ENCODE results near the gene PARD3.

Gene PARD3

DNA sequence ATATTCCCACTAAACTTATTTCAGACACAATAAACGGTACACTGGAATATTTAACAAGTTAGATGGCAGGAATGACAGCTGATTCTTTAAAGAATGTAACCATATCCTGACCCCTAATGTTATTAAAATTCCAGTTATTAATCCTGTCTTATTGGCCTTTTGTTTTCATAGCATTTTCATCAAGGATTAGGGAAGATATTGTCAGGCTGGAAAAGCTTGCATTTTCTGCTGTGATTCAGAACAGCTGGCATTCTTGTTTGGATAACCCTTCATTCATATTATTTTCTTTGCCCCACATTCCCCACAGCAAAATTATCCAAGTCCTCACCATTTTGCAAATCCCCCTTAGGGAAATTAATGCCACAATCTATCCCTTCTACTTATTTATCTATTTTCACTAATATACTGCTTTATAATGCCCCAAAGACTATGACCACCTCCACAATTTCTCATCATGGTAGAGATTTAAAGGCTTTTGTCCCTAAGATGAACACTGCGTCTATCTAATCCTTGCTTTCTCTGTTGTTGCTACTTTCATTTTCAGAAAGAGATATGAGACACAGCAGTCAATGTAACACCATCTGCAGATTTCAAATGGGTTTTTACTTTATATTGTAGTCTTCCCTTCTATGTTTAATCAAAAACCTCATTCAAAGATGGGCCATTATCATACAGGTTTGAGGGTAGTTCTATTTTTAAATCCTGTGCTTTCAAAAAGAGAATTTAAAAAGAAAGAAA is 475.1 kb downstream of the PARD3 start:
- no peak overlapping the region for H3K4me2 ChIP-seq (ENCODE audit: low read length)
- no peaks in the 10 kb centered on the region for H3K9me3 ChIP-seq (ENCODE audit: control insufficient read depth, insufficient read depth, low read length)
- H3K4me1 ChIP-seq (ENCODE audit: control insufficient read depth, low read length), result no peaks in the 10 kb centered on the region

DNA sequence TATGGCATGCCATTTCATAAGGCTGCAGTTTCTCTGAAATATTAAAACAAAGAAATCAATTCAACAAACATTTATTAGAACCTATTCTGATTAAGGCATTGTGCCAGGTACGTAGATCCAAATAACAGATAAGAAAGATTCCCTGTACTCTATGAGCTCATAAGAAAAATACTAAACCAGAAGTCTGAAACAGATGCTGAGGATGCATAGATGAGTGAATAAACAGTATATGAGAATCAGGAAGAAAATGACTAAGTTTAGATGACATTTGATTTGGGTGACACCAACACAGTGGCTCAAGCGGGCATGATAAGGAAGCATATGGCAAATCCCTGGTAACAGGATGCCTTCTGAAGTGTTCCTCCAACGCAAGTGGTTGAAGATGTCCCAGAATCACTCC is 477.2 kb downstream of the PARD3 start:
- Histone ChIP-seq H3F3A (ENCODE audit: control insufficient read depth, insufficient read depth) (no peaks in the 10 kb centered on the region), H3K27me3 (ENCODE audit: control insufficient read depth, low read length) (0 out of 2 replicates have a peak, but pooled peaks cover 3% of the 10 kb centered on the region), H3K36me3 (ENCODE audit: control insufficient read depth, low read length) (no peaks in the 10 kb centered on the region), H3K4me1 (ENCODE audit: control insufficient read depth, low read length) (no peaks in the 10 kb centered on the region), H3K9me2 (replicated peaks; ENCODE audit: control insufficient read depth, low read length) (no peaks in the 10 kb centered on the region), H3K9me3 (ENCODE audit: control insufficient read depth, insufficient read depth, low read length) (no peaks in the 10 kb centered on the region), H3K4me3 (ENCODE audit: low read length) (no peak overlapping the region), H4K20me1 (ENCODE audit: control insufficient read depth, insufficient read depth, low read depth, low read length) (no peaks in the 10 kb centered on the region), H3K79me2 (ENCODE audit: control insufficient read depth, low read length) (no peaks in the 10 kb centered on the region), H3K27ac (ENCODE audit: low read depth, low read length) (no peak overlapping the region), H3K4me2 (ENCODE audit: low read length) (no peak overlapping the region)
- TF ChIP-seq, protein P1, sequence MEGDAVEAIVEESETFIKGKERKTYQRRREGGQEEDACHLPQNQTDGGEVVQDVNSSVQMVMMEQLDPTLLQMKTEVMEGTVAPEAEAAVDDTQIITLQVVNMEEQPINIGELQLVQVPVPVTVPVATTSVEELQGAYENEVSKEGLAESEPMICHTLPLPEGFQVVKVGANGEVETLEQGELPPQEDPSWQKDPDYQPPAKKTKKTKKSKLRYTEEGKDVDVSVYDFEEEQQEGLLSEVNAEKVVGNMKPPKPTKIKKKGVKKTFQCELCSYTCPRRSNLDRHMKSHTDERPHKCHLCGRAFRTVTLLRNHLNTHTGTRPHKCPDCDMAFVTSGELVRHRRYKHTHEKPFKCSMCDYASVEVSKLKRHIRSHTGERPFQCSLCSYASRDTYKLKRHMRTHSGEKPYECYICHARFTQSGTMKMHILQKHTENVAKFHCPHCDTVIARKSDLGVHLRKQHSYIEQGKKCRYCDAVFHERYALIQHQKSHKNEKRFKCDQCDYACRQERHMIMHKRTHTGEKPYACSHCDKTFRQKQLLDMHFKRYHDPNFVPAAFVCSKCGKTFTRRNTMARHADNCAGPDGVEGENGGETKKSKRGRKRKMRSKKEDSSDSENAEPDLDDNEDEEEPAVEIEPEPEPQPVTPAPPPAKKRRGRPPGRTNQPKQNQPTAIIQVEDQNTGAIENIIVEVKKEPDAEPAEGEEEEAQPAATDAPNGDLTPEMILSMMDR (IDR thresholded peaks at IDR 0.05; ENCODE audit: low read depth, low read length, poor library complexity, severe bottlenecking), result no peak
- TF ChIP-seq EZH2phosphoT487 (IDR thresholded peaks at IDR 0.05; ENCODE audit: borderline replicate concordance, low read length), result no peak

More for the DNA sequence above, 475.1 kb downstream of the PARD3 start:
- 0 out of 2 replicates have a peak, but pooled peaks cover 3% of the 10 kb centered on the region for H3K27me3 ChIP-seq (ENCODE audit: control insufficient read depth, low read length)
- no peaks in the 10 kb centered on the region for H3F3A ChIP-seq (ENCODE audit: control insufficient read depth, insufficient read depth)
- no peaks in the 10 kb centered on the region for H4K20me1 ChIP-seq (ENCODE audit: control insufficient read depth, insufficient read depth, low read depth, low read length)
- H3K36me3 ChIP-seq (ENCODE audit: control insufficient read depth, low read length), result no peaks in the 10 kb centered on the region
- H3K4me3 ChIP-seq (ENCODE audit: low read length), result no peak overlapping the region
- H3K27ac ChIP-seq (ENCODE audit: low read depth, low read length), result no peak overlapping the region
- H3K79me2 ChIP-seq (ENCODE audit: control insufficient read depth, low read length), result no peaks in the 10 kb centered on the region
- H3K9me2 ChIP-seq (replicated peaks; ENCODE audit: control insufficient read depth, low read length), result no peaks in the 10 kb centered on the region
- no peak for TF ChIP-seq EZH2phosphoT487 (IDR thresholded peaks at IDR 0.05; ENCODE audit: borderline replicate concordance, low read length)
- TF ChIP-seq, protein P1 (IDR thresholded peaks at IDR 0.05; ENCODE audit: low read depth, low read length, poor library complexity, severe bottlenecking), result no peak

DNA sequence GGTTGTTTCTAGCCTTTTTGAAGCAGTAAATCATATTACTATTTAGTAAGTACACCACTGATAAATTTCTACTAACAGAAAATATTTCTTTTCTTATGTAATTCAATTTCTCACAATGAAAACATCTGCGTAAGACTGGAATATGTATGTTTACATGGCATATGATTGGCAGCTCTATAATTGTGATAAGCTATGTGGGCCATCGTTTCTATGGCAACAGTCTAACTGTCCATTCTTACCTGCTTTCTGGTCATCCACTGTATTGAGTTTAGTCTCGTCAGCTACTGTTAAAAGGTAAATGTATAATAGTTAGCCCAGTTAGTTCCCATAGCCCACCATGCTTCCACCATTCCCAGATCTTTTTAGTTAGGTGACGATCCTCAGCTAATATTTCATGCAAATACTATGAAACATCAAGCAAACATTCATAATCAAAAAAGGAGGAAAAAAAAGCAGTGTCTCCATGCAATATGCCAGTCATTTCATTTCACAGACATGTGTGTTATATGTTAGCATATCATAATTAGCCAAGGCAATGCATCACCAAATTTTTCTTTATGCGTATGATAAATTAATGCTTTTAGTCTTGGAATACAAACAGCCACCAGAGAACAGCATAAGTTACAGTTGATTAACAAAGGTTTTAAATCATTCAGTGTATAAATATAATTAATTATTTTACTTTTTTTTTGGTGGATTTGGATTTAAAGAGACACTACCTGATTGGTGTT is 479.0 kb downstream of the PARD3 start:
- no peak overlapping the region for H3K27ac ChIP-seq (ENCODE audit: low read depth, low read length)

More for the DNA sequence above, 479.0 kb downstream of the PARD3 start:
- TF ChIP-seq, protein P1 (IDR thresholded peaks at IDR 0.05; ENCODE audit: low read depth, low read length, poor library complexity, severe bottlenecking), result no peak
- no peak for TF ChIP-seq EZH2phosphoT487 (IDR thresholded peaks at IDR 0.05; ENCODE audit: borderline replicate concordance, low read length)
- H3K9me2 ChIP-seq (replicated peaks; ENCODE audit: control insufficient read depth, low read length), result no peaks in the 10 kb centered on the region
- H3K36me3 ChIP-seq (ENCODE audit: control insufficient read depth, low read length), result no peaks in the 10 kb centered on the region
- H3K27me3 ChIP-seq (ENCODE audit: control insufficient read depth, low read length), result no peaks in the 10 kb centered on the region
- H4K20me1 ChIP-seq (ENCODE audit: control insufficient read depth, insufficient read depth, low read depth, low read length), result no peaks in the 10 kb centered on the region
- no peaks in the 10 kb centered on the region for H3K9me3 ChIP-seq (ENCODE audit: control insufficient read depth, insufficient read depth, low read length)
- no peak overlapping the region for H3K4me2 ChIP-seq (ENCODE audit: low read length)
- H3F3A ChIP-seq (ENCODE audit: control insufficient read depth, insufficient read depth), result no peaks in the 10 kb centered on the region
- no peaks in the 10 kb centered on the region for H3K4me1 ChIP-seq (ENCODE audit: control insufficient read depth, low read length)
- H3K79me2 ChIP-seq (ENCODE audit: control insufficient read depth, low read length), result no peaks in the 10 kb centered on the region
- H3K4me3 ChIP-seq (ENCODE audit: low read length), result no peak overlapping the region
